Breast epithelium (tissue), 3 donors: ENCODE measurements around the gene MEDAG.

Experiments used
- CTCF ChIP-seq, 3 donors: fragments of 450-650 bp; IDR thresholded peaks; one replicate each; pipeline ENCODE4 v1.5.1; 2016 to 2017; ENCODE audit warnings: antibody characterized with exemption in 3 of 3, mild to moderate bottlenecking in 3 of 3, moderate library complexity in 3 of 3
- POLR2A ChIP-seq: fragments of 450-650 bp; IDR thresholded peaks from one replicate; pipeline ENCODE4 v1.6.1; 2016; ENCODE audit warnings: antibody characterized with exemption, mild to moderate bottlenecking, moderate library complexity

- TF ChIP-seq CTCF (IDR thresholded peaks at IDR 0.05) (no peak), POLR2A (no peak)
Observed at GRCh38 chr13:30965380-30965779, 59.3 kb downstream of the MEDAG start.
